Panc1 (cell line): Measurements from ENCODE around the gene NFAT5. TPM values are rescaled to one million over a fixed set of nuclear protein-coding genes. Genes with fewer than 3 reads are reported as not detected.

ENCODE experiments used
- ATAC-seq: fragments of 200-7000 bp; cut with Tn5 transposase; 2 replicates; pipeline ENCODE4 v1.9.1; 2020; ENCODE audit warnings: mild to moderate bottlenecking, moderate library complexity
- BruUV-seq: library from RNA; stranded (reverse); fragments of 400-500 nt; replicated peaks from 2 replicates; lab custom pipeline; 2021; lab: Mats Ljungman, UMichigan
- CTCF ChIA-PET: fragments of 300-600 bp; sonication (Branson Sonifier 250); formaldehyde crosslinking; loops from one replicate; lab custom pipeline; 2022; ENCODE audit warnings: antibody characterized with exemption; lab: Charles Lee
- POLR2A ChIA-PET: fragments of 300-600 bp; sonication (Branson Sonifier 250); formaldehyde crosslinking; loops from one replicate; lab custom pipeline; 2022; ENCODE audit warnings: antibody characterized with exemption; lab: Charles Lee
- DNase-seq: peaks from one replicate; pipeline ENCODE4 v3.0.0-alpha.2; 2010; ENCODE audit warnings: low read depth, low spot score
- H3K27ac ChIP-seq: 2 replicates; pipeline ENCODE4 v1.5.1; 2011; ENCODE audit warnings: mild to moderate bottlenecking, low read length, inconsistent platforms
- H3K27me3 ChIP-seq: fragments of 200-500 bp; sonication (Bioruptor generic); 2 replicates; pipeline ENCODE4 v1.6.0; 2014; ENCODE audit warnings: low read length, inconsistent platforms; ENCODE audit not compliant: control insufficient read depth, insufficient read depth
- H3K36me3 ChIP-seq: fragments of 200-500 bp; sonication (Bioruptor generic); 2 replicates; pipeline ENCODE4 v1.5.1; 2014; ENCODE audit warnings: inconsistent platforms, mild to moderate bottlenecking, low read length, moderate library complexity; ENCODE audit not compliant: control insufficient read depth, insufficient read depth
- H3K4me1 ChIP-seq: 2 replicates; pipeline ENCODE4 v1.5.1; 2011; ENCODE audit warnings: inconsistent platforms, mild to moderate bottlenecking, low read length, moderate library complexity; ENCODE audit not compliant: control insufficient read depth, insufficient read depth
- H3K4me3 ChIP-seq, 2 experiments: 2 replicates each; pipeline ENCODE4 v1.5.1; 2011 to 2012; ENCODE audit warnings: low read depth in 2 of 2, low read length in 2 of 2, mild to moderate bottlenecking in 2 of 2, inconsistent platforms in 1 of 2, moderate library complexity in 1 of 2
- H3K9me3 ChIP-seq: fragments of 200-500 bp; sonication (Bioruptor generic); 2 replicates; pipeline ENCODE4 v1.5.1; 2014; ENCODE audit warnings: low read depth, mild to moderate bottlenecking, inconsistent platforms, low read length, moderate library complexity; ENCODE audit not compliant: control insufficient read depth, insufficient read depth
- CTCF ChIP-seq: fragments of 450-650 bp; IDR thresholded peaks from 2 replicates; pipeline ENCODE4 v1.5.1; 2017; ENCODE audit warnings: mild to moderate bottlenecking
- POLR2AphosphoS5 ChIP-seq: IDR thresholded peaks from 2 replicates; pipeline ENCODE4 v1.6.1; 2012; ENCODE audit warnings: mild to moderate bottlenecking, low read depth, low read length, moderate library complexity
- REST ChIP-seq, 2 experiments: IDR thresholded peaks; 2 replicates each; pipeline ENCODE4 v1.6.1; 2011 to 2012; ENCODE audit warnings: low read depth in 2 of 2, control low read depth in 1 of 2, low read length in 1 of 2, mild to moderate bottlenecking in 1 of 2, moderate library complexity in 1 of 2; ENCODE audit not compliant: insufficient read depth in 1 of 2
- SIN3A ChIP-seq: IDR thresholded peaks from 2 replicates; pipeline ENCODE4 v1.6.1; 2012; ENCODE audit warnings: low read depth, mild to moderate bottlenecking, low read length, moderate library complexity, borderline replicate concordance; ENCODE audit not compliant: insufficient read depth
- TCF7L2 ChIP-seq: IDR thresholded peaks from 2 replicates; pipeline ENCODE4 v1.6.1; 2011; ENCODE audit warnings: mild to moderate bottlenecking, low read depth, low read length, inconsistent platforms
- in situ Hi-C: cut with HindIII; loops from 2 replicates; pipeline ENCODE4 v1.10.0; 2016; ENCODE audit warnings: low sequenced_read_pairs, low pct_unique_long_range_greater_than_20kb
- intact Hi-C: fragments of 100-400 bp; cut with micrococcal nuclease; formaldehyde crosslinking; loops from one replicate; pipeline ENCODE4 v1.10.0; 2022; ENCODE audit not compliant: unreplicated experiment
- total RNA-seq: library from RNA; stranded (reverse); gene quantifications from one replicate; pipeline ENCODE4 v1.2.1, GENCODE V29; 2021; ENCODE audit not compliant: unreplicated experiment

NFAT5 gene
- total RNA-seq, 1 experiment from 2014 or later = 57.0 TPM

GRCh38 chr16:69707920-69708683 lies 142.3 kb downstream of the NFAT5 start:
- H3K27me3 ChIP-seq = no peaks in the 10 kb centered on the region
- no peaks in the 10 kb centered on the region for H3K9me3 ChIP-seq
- ATAC-seq = no peak
- in situ Hi-C loops (no loop called here), intact Hi-C loops (no loop called here)
- H3K4me3 ChIP-seq = no peak overlapping the region
- no peaks in the 10 kb centered on the region; the same call in 1 of the 2 replicates for H3K4me1 ChIP-seq
- no peak overlapping the region for H3K27ac ChIP-seq
- TF ChIP-seq POLR2AphosphoS5 (0 out of 2 replicates have a peak, but pooled peaks have one; percentile 26), SIN3A (no peak), REST (IDR thresholded peaks at IDR 0.05; ENCODE audit: insufficient read depth in 1 of 2, low read depth in 2 of 2, low read length in 1 of 2) (no peak), CTCF (no peak), TCF7L2 (no peak)
- no peak for DNase-seq
- ChIA-PET POLR2A (no interaction called here), CTCF (no interaction called here)
- no TSS peak for BruUV-seq
- peaks cover 20% of the 10 kb centered on the region for H3K36me3 ChIP-seq

GRCh38 chr16:69709456-69710084 lies 143.8 kb downstream of the NFAT5 start:
- H3K36me3 ChIP-seq = peaks cover 13% of the 10 kb centered on the region
- H3K4me1 ChIP-seq = no peaks in the 10 kb centered on the region
- no peak for DNase-seq
- TSS peak; percentile 66 for BruUV-seq
- H3K4me3 ChIP-seq = no peak overlapping the region
- ChIA-PET POLR2A (no interaction called here), CTCF (no interaction called here)
- in situ Hi-C loops = no loop called here
- peak; percentile 48; the same call in 1 of the 2 replicates for ATAC-seq
- H3K27me3 ChIP-seq = no peaks in the 10 kb centered on the region
- intact Hi-C loops = loop anchor here (5.0 kb wide), 1 partner anchor 43 kb away; the partner anchor contains the start of gene NOB1
- TF ChIP-seq SIN3A = no peak
- no peak for TF ChIP-seq TCF7L2
- peak; percentile 74 for TF ChIP-seq CTCF
- TF ChIP-seq REST (IDR thresholded peaks at IDR 0.05; ENCODE audit: insufficient read depth in 1 of 2, low read depth in 2 of 2, low read length in 1 of 2) = no peak
- TF ChIP-seq POLR2AphosphoS5 = no peak
- H3K9me3 ChIP-seq = no peaks in the 10 kb centered on the region
- H3K27ac ChIP-seq = no peak overlapping the region
